ENCODE results near the gene ADGRG7. TPM values are rescaled to one million over a fixed set of nuclear protein-coding genes. Genes with fewer than 3 reads are reported as not detected.

ADGRG7 gene
- polyA plus RNA-seq: 10 to 100 TPM; 25.9 to 90.1 (median 48.2) TPM
- long read RNA-seq, donor 1: 0 reads
- long read RNA-seq, donor 2, partial matches to known transcripts: 0 of 6 reads
- long read RNA-seq, donor 2, other reads (novel, unspliced or antisense): 0 of 6 reads
- long read RNA-seq, donor 3, partial matches to known transcripts: 5 of 7 reads
- long read RNA-seq, donor 3, other reads (novel, unspliced or antisense): 0 of 7 reads
- long read RNA-seq, donor 4: 0 reads
- long read RNA-seq, donor 5, partial matches to known transcripts: 0 of 2 reads
- long read RNA-seq, donor 5, other reads (novel, unspliced or antisense): 0 of 2 reads
- long read RNA-seq, donor 6, transcript ADGRG7-201 (16 exons, 3,140 nt): major isoform, 7 of 7 reads
- long read RNA-seq, donor 6, partial matches to known transcripts: 0 of 7 reads
- long read RNA-seq, donor 6, other reads (novel, unspliced or antisense): 0 of 7 reads
- long read RNA-seq, donor 7: 0 reads
- long read RNA-seq, donor 8: 0 reads
- long read RNA-seq, donor 9, partial matches to known transcripts: 0 of 4 reads
- long read RNA-seq, donor 9, other reads (novel, unspliced or antisense): 0 of 4 reads
- long read RNA-seq, donor 10, partial matches to known transcripts: 0 of 5 reads
- long read RNA-seq, donor 10, other reads (novel, unspliced or antisense): 0 of 5 reads

DNA sequence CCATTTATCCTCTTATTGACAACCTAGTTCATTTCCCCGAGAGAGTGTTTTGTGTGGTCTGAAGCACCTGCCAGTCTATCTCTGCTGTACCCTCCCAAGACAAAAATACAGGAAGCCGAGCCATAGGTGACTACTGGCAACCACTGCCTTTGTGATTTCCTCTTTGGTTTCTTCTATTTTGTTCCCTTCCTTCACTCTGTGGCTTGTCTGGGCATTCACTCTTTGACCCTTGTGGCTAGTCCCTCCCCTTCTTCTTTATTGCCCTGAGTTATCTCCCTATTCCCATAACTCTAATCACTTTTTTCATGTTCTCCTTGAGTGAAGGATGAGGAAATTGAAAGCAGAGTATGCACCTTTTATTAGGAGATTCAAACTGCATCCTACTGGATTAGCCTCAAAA lies at the start of gene ADGRG7:
TSS of gene ADGRG7 (plus strand) at position 297 of the 400 bp plus-strand sequence. CDS start 256 bp downstream, outside the sequence.
- H3K27me3 ChIP-seq (ENCODE audit: control insufficient read depth in 3 of 3, insufficient read depth in 3 of 3, low read length in 3 of 3): no peaks in the 10 kb centered on the region
- H3K9me3 ChIP-seq (ENCODE audit: control insufficient read depth in 2 of 2, insufficient read depth in 1 of 2, low read depth in 1 of 2, low read length in 1 of 2): no peaks in the 10 kb centered on the region
- peak within 1 kb of the TSS; percentile 89 to 96 (median 92) for H3K27ac ChIP-seq (ENCODE audit: low read depth in 1 of 3, low read length in 2 of 3)
- H3K4me3 ChIP-seq (ENCODE audit: low read depth in 1 of 3, low read length in 3 of 3): peak within 1 kb of the TSS in 2 of 3 donors; percentile 77 to 87
- FAIRE-seq (no peak), DNase-seq (peak; percentile 82 to 93)
- no peaks in the 10 kb centered on the region for H3K36me3 ChIP-seq (ENCODE audit: control insufficient read depth in 3 of 3, insufficient read depth in 2 of 3, low read depth in 1 of 3, low read length in 3 of 3)
- 12 to 34% (median 16%) methylated on average over 2 of the region's 2 CpGs for WGBS, 3 donors
- peaks cover 0 to 3% (median 0%) of the 10 kb centered on the region in 3 donors for H3K4me1 ChIP-seq (ENCODE audit: control insufficient read depth in 3 of 3, insufficient read depth in 2 of 3, low read depth in 1 of 3, low read length in 2 of 3)

- no peaks in the 10 kb centered on the region for H3K36me3 ChIP-seq (ENCODE audit: control insufficient read depth in 3 of 3, insufficient read depth in 2 of 3, low read depth in 1 of 3, low read length in 3 of 3)
- H3K4me1 ChIP-seq (ENCODE audit: control insufficient read depth in 3 of 3, insufficient read depth in 2 of 3, low read depth in 1 of 3, low read length in 2 of 3): peaks cover 0 to 2% (median 0%) of the 10 kb centered on the region in 3 donors
- H3K9me3 ChIP-seq (ENCODE audit: control insufficient read depth in 2 of 2, insufficient read depth in 1 of 2, low read depth in 1 of 2, low read length in 1 of 2): no peaks in the 10 kb centered on the region
- H3K27me3 ChIP-seq (ENCODE audit: control insufficient read depth in 3 of 3, insufficient read depth in 3 of 3, low read length in 3 of 3): no peaks in the 10 kb centered on the region
- no peak for FAIRE-seq
- 73 to 91% (median 88%) methylated on average over 4 of the region's 4 CpGs for WGBS, 3 donors
- no peak overlapping the region for H3K27ac ChIP-seq (ENCODE audit: low read depth in 1 of 3, low read length in 2 of 3)
- no peak for DNase-seq
- no peak overlapping the region for H3K4me3 ChIP-seq (ENCODE audit: low read depth in 1 of 3, low read length in 3 of 3)
Measured at GRCh38 chr3:100560426-100560825, 49.0 kb upstream of the ADGRG7 start.

DNA sequence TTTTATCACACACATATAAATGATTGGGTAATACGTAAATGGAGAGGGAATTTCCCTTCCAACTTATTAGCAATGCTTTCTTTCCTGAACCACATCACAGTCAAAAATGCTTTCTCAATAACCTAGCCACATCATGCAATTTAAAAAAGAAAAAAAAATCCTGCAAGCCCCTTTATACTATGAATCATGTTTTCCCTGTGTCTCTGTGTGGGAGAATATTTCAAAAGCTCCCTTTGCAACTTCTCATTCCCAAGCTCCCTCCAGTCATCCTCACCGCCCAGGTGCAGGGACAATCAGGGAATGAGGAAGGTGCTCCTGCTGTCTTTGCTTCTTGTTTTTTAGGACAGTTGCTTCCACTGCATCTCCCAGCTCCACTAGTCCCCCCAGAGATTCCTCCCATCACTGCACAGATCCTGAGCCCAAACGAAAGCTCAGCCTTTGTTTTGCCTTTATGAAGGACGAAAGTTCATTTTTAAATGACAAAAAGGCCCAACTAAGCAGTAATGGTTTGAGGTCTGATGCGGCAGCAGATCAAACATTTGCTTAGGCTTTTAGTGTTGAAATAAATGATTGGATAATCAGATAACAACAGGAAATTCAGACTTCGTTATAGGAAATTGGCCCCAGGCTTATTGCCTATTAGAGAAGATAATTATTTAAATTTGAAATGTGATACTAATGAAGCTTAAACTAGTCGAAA lies 47.8 kb upstream of the ADGRG7 start:
- Histone ChIP-seq H3K4me3 (ENCODE audit: low read depth in 1 of 3, low read length in 3 of 3) (no peak overlapping the region), H3K4me1 (ENCODE audit: control insufficient read depth in 3 of 3, insufficient read depth in 2 of 3, low read depth in 1 of 3, low read length in 2 of 3) (peaks cover 0 to 2% (median 0%) of the 10 kb centered on the region in 3 donors), H3K27me3 (ENCODE audit: control insufficient read depth in 3 of 3, insufficient read depth in 3 of 3, low read length in 3 of 3) (no peaks in the 10 kb centered on the region), H3K36me3 (ENCODE audit: control insufficient read depth in 3 of 3, insufficient read depth in 2 of 3, low read depth in 1 of 3, low read length in 3 of 3) (no peaks in the 10 kb centered on the region), H3K27ac (ENCODE audit: low read depth in 1 of 3, low read length in 2 of 3) (no peak overlapping the region), H3K9me3 (ENCODE audit: control insufficient read depth in 2 of 2, insufficient read depth in 1 of 2, low read depth in 1 of 2, low read length in 1 of 2) (no peaks in the 10 kb centered on the region)
- DNase-seq (no peak), FAIRE-seq (no peak)
- WGBS, 3 donors: 73 to 79% (median 74%) methylated on average over 7 of the region's 7 CpGs

DNA sequence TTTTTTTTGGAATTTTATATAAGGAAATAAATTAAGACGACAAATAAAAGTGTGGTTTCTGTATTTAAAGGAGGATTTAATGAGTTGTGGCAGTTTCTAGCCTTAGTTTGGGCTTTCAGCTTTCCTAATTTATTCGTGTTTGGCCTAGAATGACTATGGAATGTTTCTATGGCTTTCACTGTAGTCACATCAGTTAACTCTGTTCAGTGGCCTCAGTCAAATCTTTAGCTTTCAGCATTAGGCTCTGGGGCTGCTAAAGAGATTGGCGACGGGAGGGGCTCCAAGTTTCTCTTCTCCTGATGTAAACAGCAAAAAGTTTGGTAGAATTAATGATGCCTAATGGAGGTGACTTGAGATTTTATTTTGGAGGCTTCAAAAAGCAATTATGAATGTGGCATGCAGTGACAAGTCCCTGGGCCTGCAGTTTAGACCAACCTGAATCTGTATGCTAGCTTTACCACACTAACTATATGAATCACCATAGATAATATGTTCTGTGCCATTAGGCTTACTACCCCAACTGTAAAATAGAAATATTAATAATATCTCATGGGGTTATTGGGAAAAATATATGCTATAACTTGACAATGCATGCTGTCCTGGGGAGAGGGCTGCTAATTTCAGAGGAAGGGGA lies 47.1 kb upstream of the ADGRG7 start:
- no peak overlapping the region for H3K27ac ChIP-seq (ENCODE audit: low read depth in 1 of 3, low read length in 2 of 3)
- DNase-seq (no peak), FAIRE-seq (no peak)
- no peaks in the 10 kb centered on the region for H3K27me3 ChIP-seq (ENCODE audit: control insufficient read depth in 3 of 3, insufficient read depth in 3 of 3, low read length in 3 of 3)
- H3K4me1 ChIP-seq (ENCODE audit: control insufficient read depth in 3 of 3, insufficient read depth in 2 of 3, low read depth in 1 of 3, low read length in 2 of 3): no peaks in the 10 kb centered on the region
- no peak overlapping the region for H3K4me3 ChIP-seq (ENCODE audit: low read depth in 1 of 3, low read length in 3 of 3)
- 83 to 86% (median 85%) methylated on average over 4 of the region's 4 CpGs for WGBS, 3 donors
- H3K36me3 ChIP-seq (ENCODE audit: control insufficient read depth in 3 of 3, insufficient read depth in 2 of 3, low read depth in 1 of 3, low read length in 3 of 3): no peaks in the 10 kb centered on the region
- H3K9me3 ChIP-seq (ENCODE audit: control insufficient read depth in 2 of 2, insufficient read depth in 1 of 2, low read depth in 1 of 2, low read length in 1 of 2): no peaks in the 10 kb centered on the region

GRCh38 chr3:100563228-100563627 lies 46.2 kb upstream of the ADGRG7 start:
- Histone ChIP-seq H3K4me3 (ENCODE audit: low read depth in 1 of 3, low read length in 3 of 3) (no peak overlapping the region), H3K27ac (ENCODE audit: low read depth in 1 of 3, low read length in 2 of 3) (no peak overlapping the region), H3K27me3 (ENCODE audit: control insufficient read depth in 3 of 3, insufficient read depth in 3 of 3, low read length in 3 of 3) (no peaks in the 10 kb centered on the region), H3K4me1 (ENCODE audit: control insufficient read depth in 3 of 3, insufficient read depth in 2 of 3, low read depth in 1 of 3, low read length in 2 of 3) (no peaks in the 10 kb centered on the region), H3K36me3 (ENCODE audit: control insufficient read depth in 3 of 3, insufficient read depth in 2 of 3, low read depth in 1 of 3, low read length in 3 of 3) (no peaks in the 10 kb centered on the region), H3K9me3 (ENCODE audit: control insufficient read depth in 2 of 2, insufficient read depth in 1 of 2, low read depth in 1 of 2, low read length in 1 of 2) (no peaks in the 10 kb centered on the region)
- WGBS, 3 donors: 44 to 65% (median 56%) methylated on average over 1 of the region's 1 CpG
- DNase-seq (no peak), FAIRE-seq (no peak)

DNA sequence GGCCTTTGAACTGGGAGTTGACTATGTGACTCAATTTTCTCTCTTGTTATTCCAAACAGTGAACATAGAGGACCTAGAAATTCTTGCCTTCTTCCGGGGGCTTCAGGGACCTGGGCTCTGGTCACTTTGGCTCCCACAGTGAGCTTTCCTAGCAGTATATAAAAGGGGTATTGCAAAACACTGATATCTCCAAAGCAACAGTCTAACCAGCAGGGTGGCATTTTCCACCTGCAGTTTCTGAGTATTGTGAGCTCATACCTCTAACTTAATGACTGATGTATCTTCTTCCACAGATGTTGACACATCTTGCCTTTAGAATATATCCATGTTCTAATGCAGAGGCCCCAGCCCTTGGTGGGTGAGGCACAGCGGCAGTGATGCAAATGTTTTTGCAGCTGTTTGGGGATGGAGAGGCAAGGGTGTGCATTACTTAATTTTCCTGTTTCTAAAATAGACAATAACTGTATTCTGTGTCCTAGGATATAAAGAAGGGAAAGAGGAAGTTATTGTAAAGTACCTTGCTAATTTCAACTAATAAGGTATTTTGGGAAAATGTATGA lies 45.7 kb upstream of the ADGRG7 start:
- Histone ChIP-seq H3K27me3 (ENCODE audit: control insufficient read depth in 3 of 3, insufficient read depth in 3 of 3, low read length in 3 of 3) (no peaks in the 10 kb centered on the region), H3K4me1 (ENCODE audit: control insufficient read depth in 3 of 3, insufficient read depth in 2 of 3, low read depth in 1 of 3, low read length in 2 of 3) (no peaks in the 10 kb centered on the region), H3K9me3 (ENCODE audit: control insufficient read depth in 2 of 2, insufficient read depth in 1 of 2, low read depth in 1 of 2, low read length in 1 of 2) (no peaks in the 10 kb centered on the region), H3K36me3 (ENCODE audit: control insufficient read depth in 3 of 3, insufficient read depth in 2 of 3, low read depth in 1 of 3, low read length in 3 of 3) (no peaks in the 10 kb centered on the region), H3K27ac (ENCODE audit: low read depth in 1 of 3, low read length in 2 of 3) (no peak overlapping the region), H3K4me3 (ENCODE audit: low read depth in 1 of 3, low read length in 3 of 3) (no peak overlapping the region)
- 88 to 100% (median 96%) methylated on average over 2 of the region's 2 CpGs for WGBS, 3 donors
- DNase-seq (no peak), FAIRE-seq (no peak)

GRCh38 chr3:100570811-100571210 lies 38.6 kb upstream of the ADGRG7 start:
- Histone ChIP-seq H3K27ac (ENCODE audit: low read depth in 1 of 3, low read length in 2 of 3) (no peak overlapping the region), H3K4me1 (ENCODE audit: control insufficient read depth in 3 of 3, insufficient read depth in 2 of 3, low read depth in 1 of 3, low read length in 2 of 3) (no peaks in the 10 kb centered on the region), H3K9me3 (ENCODE audit: control insufficient read depth in 2 of 2, insufficient read depth in 1 of 2, low read depth in 1 of 2, low read length in 1 of 2) (no peaks in the 10 kb centered on the region), H3K36me3 (ENCODE audit: control insufficient read depth in 3 of 3, insufficient read depth in 2 of 3, low read depth in 1 of 3, low read length in 3 of 3) (no peaks in the 10 kb centered on the region), H3K4me3 (ENCODE audit: low read depth in 1 of 3, low read length in 3 of 3) (no peak overlapping the region), H3K27me3 (ENCODE audit: control insufficient read depth in 3 of 3, insufficient read depth in 3 of 3, low read length in 3 of 3) (no peaks in the 10 kb centered on the region)
- no peak for FAIRE-seq
- 93 to 95% (median 93%) methylated on average over 2 of the region's 2 CpGs for WGBS, 3 donors
- no peak for DNase-seq

DNA sequence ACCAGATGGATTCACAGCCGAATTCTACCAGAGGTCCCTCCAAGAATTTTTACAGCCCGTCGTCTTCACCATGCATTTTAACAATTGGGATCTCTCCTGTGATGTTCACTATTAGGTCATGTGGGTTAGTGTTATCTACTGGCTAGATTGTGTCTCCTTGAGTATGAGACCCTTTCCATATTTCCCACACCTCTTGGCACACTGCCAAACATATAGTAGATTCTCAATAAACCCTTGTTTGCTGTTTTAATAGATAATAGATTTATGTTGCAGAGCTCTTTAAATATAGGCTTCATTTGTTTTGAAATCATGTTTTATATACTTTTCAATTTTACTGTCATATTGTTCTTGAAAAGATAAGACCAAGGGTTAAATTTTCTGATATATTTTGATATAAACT lies 34.9 kb upstream of the ADGRG7 start:
- FAIRE-seq (no peak), DNase-seq (no peak)
- no peaks in the 10 kb centered on the region for H3K4me1 ChIP-seq (ENCODE audit: control insufficient read depth in 3 of 3, insufficient read depth in 2 of 3, low read depth in 1 of 3, low read length in 2 of 3)
- H3K4me3 ChIP-seq (ENCODE audit: low read depth in 1 of 3, low read length in 3 of 3): no peak overlapping the region
- H3K27me3 ChIP-seq (ENCODE audit: control insufficient read depth in 3 of 3, insufficient read depth in 3 of 3, low read length in 3 of 3): no peaks in the 10 kb centered on the region
- WGBS, 3 donors: 90 to 96% (median 90%) methylated on average over 3 of the region's 3 CpGs
- no peaks in the 10 kb centered on the region for H3K36me3 ChIP-seq (ENCODE audit: control insufficient read depth in 3 of 3, insufficient read depth in 2 of 3, low read depth in 1 of 3, low read length in 3 of 3)
- H3K9me3 ChIP-seq (ENCODE audit: control insufficient read depth in 2 of 2, insufficient read depth in 1 of 2, low read depth in 1 of 2, low read length in 1 of 2): no peaks in the 10 kb centered on the region
- no peak overlapping the region for H3K27ac ChIP-seq (ENCODE audit: low read depth in 1 of 3, low read length in 2 of 3)
